ENCODE data around the gene TRAPPC13. TPM values are rescaled to one million over a fixed set of nuclear protein-coding genes. Genes with fewer than 3 reads are reported as not detected.

The TRAPPC13 gene
- total and polyA plus RNA-seq, 2 experiments from 2014 or later = 16.3 to 20.1 TPM

GRCh38 chr5:65612298-65612907 is 12.4 kb upstream of the TRAPPC13 start:
- no peaks in the 10 kb centered on the region for H3K79me2 ChIP-seq (replicated peaks; ENCODE audit: insufficient read depth)
- no peak overlapping the region for H3K27ac ChIP-seq (ENCODE audit: low read depth)
- H3K4me1 ChIP-seq (ENCODE audit: insufficient read depth) = no peaks in the 10 kb centered on the region
- peaks cover 15% of the 10 kb centered on the region for H3K36me3 ChIP-seq (ENCODE audit: insufficient read depth)
- TF ChIP-seq ETS1 (IDR thresholded peaks at IDR 0.05) (no peak), EZH2 (IDR thresholded peaks at IDR 0.05; ENCODE audit: low read depth, unreplicated experiment) (no peak), CTCF (conservative IDR thresholded peaks at IDR 0.05; ENCODE audit: low read depth in 2 of 2) (no peak), JUNB (IDR thresholded peaks at IDR 0.05; ENCODE audit: unreplicated experiment) (no peak), ZNF331 (CRISPR knock-in tag; IDR thresholded peaks at IDR 0.05; ENCODE audit: low read depth) (no peak), ZNF114 (CRISPR knock-in tag; IDR thresholded peaks at IDR 0.05) (no peak), REST (IDR thresholded peaks at IDR 0.05; ENCODE audit: unreplicated experiment) (no peak), NANOG (IDR thresholded peaks at IDR 0.05; ENCODE audit: borderline replicate concordance) (no peak), ZNF462 (CRISPR knock-in tag; IDR thresholded peaks at IDR 0.05) (no peak), EZH2phosphoT487 (IDR thresholded peaks at IDR 0.05; ENCODE audit: unreplicated experiment) (no peak), POLR2AphosphoS5 (IDR thresholded peaks at IDR 0.05; ENCODE audit: low read depth) (no peak), STAT1 (IDR thresholded peaks at IDR 0.05; ENCODE audit: unreplicated experiment) (no peak)
- peaks cover 15% of the 10 kb centered on the region for H3K36me3 Mint-ChIP-seq (ENCODE audit: low read depth)
- H3K4me3 ChIP-seq = no peak overlapping the region
- H3K27ac Mint-ChIP-seq = no peak overlapping the region
- H4K20me1 ChIP-seq (replicated peaks; ENCODE audit: insufficient read depth) = peaks cover 11% of the 10 kb centered on the region; the same call in 1 of the 2 replicates
- H3K4me1 Mint-ChIP-seq = no peaks in the 10 kb centered on the region
- H3K4me2 ChIP-seq = no peak overlapping the region
- no peaks in the 10 kb centered on the region for H3F3A ChIP-seq (replicated peaks; ENCODE audit: low read depth)
- no peaks in the 10 kb centered on the region for H3K27me3 ChIP-seq (ENCODE audit: insufficient read depth)
- H3K9me3 Mint-ChIP-seq = no peaks in the 10 kb centered on the region
- H3K9me2 ChIP-seq (ENCODE audit: insufficient read depth) = no peaks in the 10 kb centered on the region
- H2AFZ ChIP-seq = no peak overlapping the region
- DNase-seq (ENCODE audit: low spot score) (no peak), ATAC-seq (no peak)
- H3K4me3 Mint-ChIP-seq = no peak overlapping the region
- no peaks in the 10 kb centered on the region for H3K27me3 Mint-ChIP-seq (ENCODE audit: insufficient read depth, low read depth, poor library complexity)

All from GM23338 (cell line).